IMR-90 (cell line): ENCODE data around the gene PROSER2. TPM values are rescaled to one million over a fixed set of nuclear protein-coding genes. Genes with fewer than 3 reads are reported as not detected.

ENCODE experiments used
- ATAC-seq: fragments of 200-7000 bp; cut with Tn5 transposase; 2 replicates; pipeline ENCODE4 v1.9.1; 2020; ENCODE audit warnings: low read depth, mild to moderate bottlenecking, moderate library complexity
- BruUV-seq: library from RNA; stranded (reverse); fragments of 400-500 nt; replicated peaks from 2 replicates; lab custom pipeline; 2021; lab: Mats Ljungman, UMichigan
- CTCF ChIA-PET: fragments of 300-600 bp; formaldehyde crosslinking; extraction: SDS; loops from one replicate; lab custom pipeline; 2021; ENCODE audit warnings: antibody characterized with exemption; lab: Yijun Ruan, JAX
- POLR2A ChIA-PET: fragments of 300-600 bp; sonication (Branson Sonifier 250); formaldehyde crosslinking; loops from one replicate; lab custom pipeline; 2022; ENCODE audit warnings: antibody characterized with exemption; ENCODE audit not compliant: unreplicated experiment; lab: Charles Lee
- DNase-seq: peaks from one replicate; pipeline ENCODE4 v3.0.0; 2013
- H2AFZ ChIP-seq: replicated peaks from 2 replicates; pipeline ENCODE3; 2013; ENCODE audit warnings: low read length, mild to moderate bottlenecking; ENCODE audit not compliant: poor library complexity
- H2AK5ac ChIP-seq: 2 replicates; pipeline ENCODE4 v1.6.1; 2013; ENCODE audit warnings: low read depth, low read length, inconsistent platforms
- H2AK9ac ChIP-seq: replicated peaks from 2 replicates; pipeline ENCODE3; 2013; ENCODE audit warnings: mild to moderate bottlenecking, low read depth, low read length, moderate library complexity; ENCODE audit not compliant: poor library complexity
- H2BK120ac ChIP-seq: 2 replicates; pipeline ENCODE4 v1.6.1; 2013; ENCODE audit warnings: low read depth, low read length, inconsistent platforms
- H2BK15ac ChIP-seq: 3 replicates; pipeline ENCODE4 v1.6.1; 2013; ENCODE audit warnings: low read depth, low read length, inconsistent platforms
- H2BK20ac ChIP-seq: 2 replicates; pipeline ENCODE4 v1.6.1; 2013; ENCODE audit warnings: low read depth, mild to moderate bottlenecking, inconsistent platforms, low read length, moderate library complexity
- H2BK5ac ChIP-seq: 2 replicates; pipeline ENCODE4 v1.6.1; 2013; ENCODE audit warnings: mild to moderate bottlenecking, low read depth, low read length, inconsistent platforms; ENCODE audit not compliant: poor library complexity, severe bottlenecking
- H3K14ac ChIP-seq: replicated peaks from 2 replicates; pipeline ENCODE4 v1.6.1; 2013; ENCODE audit warnings: low read depth, low read length, inconsistent platforms
- H3K18ac ChIP-seq: 2 replicates; pipeline ENCODE4 v1.6.1; 2013; ENCODE audit warnings: low read depth, low read length, control low read depth
- H3K23ac ChIP-seq: 2 replicates; pipeline ENCODE4 v1.6.1; 2013; ENCODE audit warnings: low read depth, low read length, inconsistent platforms
- H3K27ac ChIP-seq: 2 replicates; pipeline ENCODE4 v1.5.1; 2013; ENCODE audit warnings: mild to moderate bottlenecking, control low read depth, low read length; ENCODE audit not compliant: insufficient read depth
- H3K27me3 ChIP-seq: 2 replicates; pipeline ENCODE4 v1.6.1; 2013; ENCODE audit warnings: low read length; ENCODE audit not compliant: control insufficient read depth, insufficient read depth
- H3K36me3 ChIP-seq: 2 replicates; pipeline ENCODE4 v1.6.1; 2013; ENCODE audit warnings: low read length, mixed read lengths; ENCODE audit not compliant: control insufficient read depth, insufficient read depth
- H3K4ac ChIP-seq: 2 replicates; pipeline ENCODE4 v1.6.1; 2013; ENCODE audit warnings: low read depth, low read length, inconsistent platforms
- H3K4me1 ChIP-seq: 2 replicates; pipeline ENCODE4 v1.6.1; 2013; ENCODE audit warnings: low read length, mixed read lengths; ENCODE audit not compliant: control insufficient read depth, insufficient read depth
- H3K4me2 ChIP-seq: 2 replicates; pipeline ENCODE4 v1.6.1; 2013; ENCODE audit warnings: low read depth, mild to moderate bottlenecking, control low read depth, low read length, moderate library complexity
- H3K4me3 ChIP-seq: 2 replicates; pipeline ENCODE4 v1.5.1; 2013; ENCODE audit warnings: low read depth, mild to moderate bottlenecking, control low read depth, low read length, moderate library complexity; ENCODE audit not compliant: insufficient read depth
- H3K56ac ChIP-seq: 2 replicates; pipeline ENCODE4 v1.6.1; 2013; ENCODE audit warnings: low read length, inconsistent platforms; ENCODE audit not compliant: insufficient read depth; ENCODE audit errors: extremely low read depth
- H3K79me1 ChIP-seq, 2 experiments: 2 replicates each; pipeline ENCODE4 v1.6.1; 2013; ENCODE audit warnings: low read length in 2 of 2, inconsistent platforms in 1 of 2, low read depth in 1 of 2
- H3K9ac ChIP-seq: 2 replicates; pipeline ENCODE4 v1.6.1; 2013; ENCODE audit warnings: low read depth, low read length, control low read depth
- H3K9me1 ChIP-seq: 2 replicates; pipeline ENCODE4 v1.6.1; 2013; ENCODE audit warnings: low read length, inconsistent platforms; ENCODE audit not compliant: insufficient read depth
- H3K9me3 ChIP-seq: 2 replicates; pipeline ENCODE4 v1.6.1; 2013; ENCODE audit warnings: low read length; ENCODE audit not compliant: control insufficient read depth, insufficient read depth
- H4K20me1 ChIP-seq: 2 replicates; pipeline ENCODE4 v1.6.1; 2013; ENCODE audit warnings: low read length, inconsistent platforms; ENCODE audit not compliant: insufficient read depth
- H4K5ac ChIP-seq: 2 replicates; pipeline ENCODE4 v1.6.1; 2013; ENCODE audit warnings: mild to moderate bottlenecking, low read depth, low read length, control low read depth
- H4K8ac ChIP-seq, 2 experiments: 2 replicates each; pipeline ENCODE4 v1.6.1; 2013; ENCODE audit warnings: low read depth in 2 of 2, low read length in 2 of 2, control low read depth in 1 of 2, inconsistent platforms in 1 of 2
- H4K91ac ChIP-seq: 2 replicates; pipeline ENCODE4 v1.6.1; 2013; ENCODE audit warnings: low read depth, low read length, inconsistent platforms; ENCODE audit not compliant: insufficient read depth
- BHLHE40 ChIP-seq: fragments of 150-350 bp; IDR thresholded peaks from 2 replicates; pipeline ENCODE4 v1.6.1; 2016; ENCODE audit warnings: mild to moderate bottlenecking, low read depth, low read length
- CHD1 ChIP-seq: IDR thresholded peaks from 2 replicates; pipeline ENCODE4 v1.6.1; 2012; ENCODE audit warnings: low read depth, low read length, improper control_type of control experiment
- FOS ChIP-seq: fragments of 150-350 bp; IDR thresholded peaks from 2 replicates; pipeline ENCODE4 v1.6.1; 2016; ENCODE audit warnings: low read depth, low read length
- MXI1 ChIP-seq: IDR thresholded peaks from 2 replicates; pipeline ENCODE4 v1.6.1; 2012; ENCODE audit warnings: low read depth, mild to moderate bottlenecking, low read length, moderate library complexity, borderline replicate concordance
- POLR2A ChIP-seq: IDR thresholded peaks from 2 replicates; pipeline ENCODE4 v1.6.1; 2012; ENCODE audit warnings: mild to moderate bottlenecking, low read depth, low read length
- RAD21 ChIP-seq: IDR thresholded peaks from 2 replicates; pipeline ENCODE4 v1.6.1; 2012; ENCODE audit warnings: low read length, improper control_type of control experiment
- SMC3 ChIP-seq: fragments of 150-350 bp; IDR thresholded peaks from 2 replicates; pipeline ENCODE4 v1.6.1; 2016; ENCODE audit warnings: low read depth, mild to moderate bottlenecking, antibody characterized with exemption, low read length, moderate library complexity
- USF2 ChIP-seq: fragments of 150-350 bp; IDR thresholded peaks from 2 replicates; pipeline ENCODE4 v1.6.1; 2017; ENCODE audit warnings: mild to moderate bottlenecking, antibody characterized with exemption, low read length, low read depth
- WGBS, 2 experiments: methylation state at CpG; one replicate each; pipeline versions ENCODE4 v1.1.5 to v1.1.7; 2013; ENCODE audit warnings: missing lambda C conversion rate in 2 of 2; ENCODE audit not compliant: insufficient read length in 1 of 2; ENCODE audit errors: extremely low coverage in 2 of 2; 5-methylcytosine and 5-hydroxymethylcytosine counted together
- dilution Hi-C: fragments of 300-500 bp; cut with HindIII; formaldehyde crosslinking; loops from one replicate; pipeline ENCODE4 v1.14.3; 2018; ENCODE audit warnings: low sequenced_read_pairs; ENCODE audit not compliant: unreplicated experiment
- in situ Hi-C: fragments of 300-500 bp; cut with MboI; formaldehyde crosslinking; loops from 3 replicates; pipeline ENCODE4 v1.14.3; 2019; ENCODE audit warnings: low sequenced_read_pairs, inconsistent platforms, mixed read lengths
- intact Hi-C: fragments of 100-400 bp; cut with micrococcal nuclease; formaldehyde crosslinking; loops from 2 replicates; pipeline ENCODE4 v1.10.0; 2022
- polyA plus RNA-seq, 3 experiments: library from polyadenylated mRNA; depleted of rRNA; stranded (reverse); fragments of >200 nt; gene quantifications; 2 replicates each; pipeline ENCODE4 v1.2.3, GENCODE V29; 2012; ENCODE audit warnings: low replicate concordance in 1 of 3
- total RNA-seq: library from RNA; depleted of rRNA; stranded (reverse); fragments of >200 nt; gene quantifications from 2 replicates; pipeline ENCODE4 v1.2.3, GENCODE V29; 2012
- TF ChIP-seq, protein P1 (sequence below): fragments of 150-350 bp; IDR thresholded peaks from 2 replicates; pipeline ENCODE4 v1.6.1; 2016; ENCODE audit warnings: low read depth, mild to moderate bottlenecking, low read length, moderate library complexity, borderline replicate concordance

The PROSER2 gene
- total and polyA plus RNA-seq, 2 of the 4 experiments (the other 2 are of a cell fraction): 1.4 to 2.0 TPM

DNA sequence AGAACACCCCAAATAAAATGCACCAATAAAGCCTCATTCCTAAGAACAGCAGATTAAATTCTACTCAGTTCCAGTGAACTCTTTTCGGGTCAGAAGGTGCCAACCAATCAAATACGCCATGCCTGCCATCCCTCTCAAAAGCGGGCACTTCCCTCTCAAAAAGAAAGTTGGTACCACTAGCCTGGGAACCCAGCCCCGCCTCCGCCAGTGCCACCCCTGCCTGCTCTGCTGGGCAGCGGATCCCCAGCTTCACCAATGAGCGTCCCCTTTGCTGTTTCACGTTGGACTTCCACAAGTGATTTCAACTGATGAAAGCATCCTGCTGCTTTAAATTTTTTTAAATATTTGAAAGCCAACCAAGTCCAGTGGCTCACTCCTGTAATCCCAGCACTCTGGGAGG, 33.2 kb upstream of the PROSER2 start:
- peaks cover 10% of the 10 kb centered on the region for H3K27me3 ChIP-seq
- DNase-seq: no peak
- in situ Hi-C loops (loop anchor here (5.0 kb wide), 1 partner anchor 197 kb away; no protein-coding TSS in a partner anchor), intact Hi-C loops (loop anchor here (5.0 kb wide), 1 partner anchor 32 kb away; the partner anchor contains the start of gene PROSER2), dilution Hi-C loops (no loop called here)
- H3K18ac ChIP-seq: no peak overlapping the region
- no peak overlapping the region for H3K9ac ChIP-seq
- WGBS, 2 experiments: 87% methylated on average over 6 of the region's 8 CpGs; no CpG with 5 or more reads in 1 of the 2 experiments
- H2BK15ac ChIP-seq: no peak overlapping the region
- H2BK120ac ChIP-seq: no peak overlapping the region
- no peaks in the 10 kb centered on the region for H3K79me1 ChIP-seq
- peaks cover 5% of the 10 kb centered on the region; the same call in 1 of the 2 replicates for H3K9me1 ChIP-seq
- no peak overlapping the region for H3K56ac ChIP-seq
- BruUV-seq: no TSS peak
- no peaks in the 10 kb centered on the region for H3K36me3 ChIP-seq
- H4K91ac ChIP-seq: no peak overlapping the region
- TF ChIP-seq CHD1: no peak
- TF ChIP-seq, protein P1, sequence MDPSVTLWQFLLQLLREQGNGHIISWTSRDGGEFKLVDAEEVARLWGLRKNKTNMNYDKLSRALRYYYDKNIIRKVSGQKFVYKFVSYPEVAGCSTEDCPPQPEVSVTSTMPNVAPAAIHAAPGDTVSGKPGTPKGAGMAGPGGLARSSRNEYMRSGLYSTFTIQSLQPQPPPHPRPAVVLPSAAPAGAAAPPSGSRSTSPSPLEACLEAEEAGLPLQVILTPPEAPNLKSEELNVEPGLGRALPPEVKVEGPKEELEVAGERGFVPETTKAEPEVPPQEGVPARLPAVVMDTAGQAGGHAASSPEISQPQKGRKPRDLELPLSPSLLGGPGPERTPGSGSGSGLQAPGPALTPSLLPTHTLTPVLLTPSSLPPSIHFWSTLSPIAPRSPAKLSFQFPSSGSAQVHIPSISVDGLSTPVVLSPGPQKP: no peak
- no peak for TF ChIP-seq USF2
- no peak for TF ChIP-seq RAD21
- no peak for TF ChIP-seq FOS
- no peak for TF ChIP-seq SMC3
- TF ChIP-seq POLR2A: no peak
- TF ChIP-seq MXI1: no peak
- no peak for TF ChIP-seq BHLHE40
- CTCF ChIA-PET: no interaction called here
- no peak for ATAC-seq
- H3K23ac ChIP-seq: no peak overlapping the region
- H2AFZ ChIP-seq: no peak overlapping the region
- H4K5ac ChIP-seq: no peak overlapping the region
- H3K4me3 ChIP-seq: no peak overlapping the region
- no peaks in the 10 kb centered on the region for H4K20me1 ChIP-seq
- H4K8ac ChIP-seq: no peak overlapping the region
- H2BK20ac ChIP-seq: no peak overlapping the region
- no peak overlapping the region for H3K4me2 ChIP-seq
- H2AK9ac ChIP-seq: no peak overlapping the region
- no peak overlapping the region for H3K14ac ChIP-seq
- no peak overlapping the region for H3K4ac ChIP-seq
- no peak overlapping the region for H3K27ac ChIP-seq
- no peak overlapping the region for H2BK5ac ChIP-seq
- POLR2A ChIA-PET: no interaction called here
- no peak overlapping the region for H2AK5ac ChIP-seq
- no peaks in the 10 kb centered on the region for H3K9me3 ChIP-seq
- peaks cover 7% of the 10 kb centered on the region for H3K4me1 ChIP-seq
